GM18508 (cell line): ENCODE results near the gene RBPJL.
"Not testable (repeated sequence)": the region's sequence is repeated elsewhere in the genome, so short reads cannot be mapped to it uniquely, and the experiment has no call there.

ENCODE experiments used
- ATAC-seq: cut with Tn5 transposase; IDR thresholded peaks from one replicate; pipeline ENCODE4 v1.9.1; 2021; ENCODE audit warnings: moderate number of reproducible peaks; ENCODE audit not compliant: insufficient read depth, unreplicated experiment

RBPJL gene

DNA sequence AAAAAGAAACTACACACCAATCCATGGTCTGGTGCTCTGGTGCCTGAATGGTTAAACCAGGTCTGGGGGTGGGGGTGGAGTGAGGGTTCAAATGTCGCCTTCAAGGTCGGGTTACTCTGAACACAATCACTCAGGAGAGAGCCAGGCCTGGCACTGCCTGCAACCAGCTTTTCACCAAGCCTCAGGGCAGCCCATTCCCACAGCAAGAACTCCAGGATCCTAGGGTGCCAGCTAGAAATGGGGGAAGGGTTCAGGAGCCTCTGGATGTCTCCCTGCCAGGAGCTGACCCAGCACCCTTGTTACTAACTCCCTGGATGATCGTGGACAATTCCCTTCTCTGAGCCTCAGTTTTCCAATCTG, 34.9 kb downstream of the RBPJL start:
- ATAC-seq: no peak

DNA sequence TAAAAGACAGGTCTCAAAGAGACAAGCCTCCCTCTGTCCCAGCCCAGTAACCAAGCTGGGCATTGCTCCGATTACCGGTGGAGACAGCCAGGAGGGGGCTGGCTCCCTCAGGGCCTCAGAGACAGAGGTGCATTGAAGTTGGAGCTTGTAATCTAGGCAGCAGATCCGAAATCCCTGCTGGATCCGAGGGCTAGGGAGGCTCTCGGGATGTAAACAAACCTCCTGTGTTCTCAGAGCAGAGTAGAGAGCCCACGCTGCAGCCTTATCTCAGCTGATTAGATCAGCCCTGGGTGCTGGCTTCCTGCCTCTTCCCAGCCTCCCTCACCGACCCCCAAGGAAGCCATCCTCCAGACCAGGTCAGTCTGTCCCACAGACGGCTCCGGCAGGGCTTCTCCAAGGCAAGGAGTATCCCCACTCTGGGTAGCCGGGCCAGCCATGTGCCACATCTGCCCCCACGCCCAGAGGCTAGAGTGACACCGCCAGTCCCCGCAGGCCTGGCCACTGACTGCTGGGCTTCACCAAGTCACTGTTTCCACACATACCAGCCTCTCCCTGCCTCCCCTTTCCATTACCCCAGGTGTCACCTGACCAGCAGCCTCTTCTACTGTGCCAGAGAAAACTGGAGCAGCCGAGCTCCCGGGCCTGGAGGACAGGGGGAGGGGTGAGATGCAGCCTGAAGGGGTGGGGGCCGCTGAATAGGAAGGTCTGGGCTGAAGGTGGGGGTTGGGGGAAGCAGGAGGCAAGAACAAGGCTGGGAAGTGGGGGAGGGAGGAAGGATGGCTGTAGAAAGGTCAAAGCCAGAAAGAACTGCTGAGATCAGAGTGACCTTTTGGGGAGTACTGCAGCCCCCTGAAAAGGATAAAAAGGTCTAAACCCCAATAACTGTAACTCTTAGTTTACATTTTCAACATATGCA, 35.6 kb downstream of the RBPJL start:
- ATAC-seq: no peak

DNA sequence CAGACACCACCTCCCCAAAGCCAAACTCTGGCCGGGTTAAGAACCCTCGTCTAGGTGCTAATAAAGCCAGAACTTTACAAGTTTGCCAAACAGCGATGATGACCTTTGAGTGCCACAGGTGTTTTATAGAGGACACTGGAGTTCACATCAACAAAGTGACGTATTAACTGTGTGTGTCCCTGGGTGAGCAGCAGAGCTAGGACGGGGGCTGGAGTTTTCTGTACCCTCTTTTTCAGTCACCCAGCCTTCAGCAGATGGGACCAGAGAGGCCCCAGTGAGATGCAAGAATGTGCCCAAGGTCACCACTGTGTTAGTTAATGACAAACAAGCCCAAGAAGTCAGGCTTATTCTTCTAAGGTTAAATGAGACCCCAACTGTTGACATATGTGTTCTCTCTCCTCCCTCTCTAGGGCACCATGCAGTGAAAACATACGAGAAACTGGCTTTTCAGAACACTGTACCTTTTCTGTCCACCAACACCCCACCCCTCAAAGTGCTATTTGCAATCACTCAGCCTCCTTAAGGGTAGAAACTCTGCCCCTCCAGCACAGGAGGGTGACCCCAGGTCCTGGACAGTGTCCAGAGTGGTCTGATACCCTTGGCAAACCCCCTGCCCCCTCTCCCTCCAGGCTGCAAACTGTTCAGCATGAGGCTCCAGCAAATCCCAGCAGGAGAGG, 36.4 kb downstream of the RBPJL start:
- no peak for ATAC-seq

DNA sequence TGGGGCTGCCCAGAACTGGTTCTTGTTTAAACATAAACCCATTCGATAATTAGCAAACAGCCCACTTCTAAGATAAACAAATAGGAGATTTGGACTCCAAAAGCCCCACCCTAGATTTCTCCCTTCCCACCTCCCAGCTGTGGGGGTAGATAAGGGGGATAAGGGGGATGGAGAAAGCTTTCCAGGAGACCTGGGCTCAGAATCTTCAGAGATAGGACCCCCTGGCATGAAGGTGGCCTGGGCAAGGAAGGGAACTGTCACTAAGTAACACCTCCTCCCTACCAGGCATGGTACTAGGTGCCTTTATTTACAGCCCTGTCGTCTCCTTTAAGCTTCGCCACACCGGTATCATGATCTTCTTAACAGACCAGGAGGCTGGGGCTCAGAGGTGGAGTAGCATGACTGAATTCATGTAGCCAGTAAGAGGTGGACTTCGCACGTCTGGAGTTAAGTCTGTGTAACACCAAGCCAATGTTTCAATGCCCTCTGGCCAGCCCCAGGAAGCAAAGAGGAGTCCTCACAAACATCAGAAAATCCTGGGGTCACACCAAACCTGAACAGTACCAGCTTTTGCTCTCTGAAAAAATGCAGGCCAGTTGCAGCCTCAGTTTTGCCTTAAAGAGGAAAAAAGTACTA, 37.0 kb downstream of the RBPJL start:
- ATAC-seq: no peak

DNA sequence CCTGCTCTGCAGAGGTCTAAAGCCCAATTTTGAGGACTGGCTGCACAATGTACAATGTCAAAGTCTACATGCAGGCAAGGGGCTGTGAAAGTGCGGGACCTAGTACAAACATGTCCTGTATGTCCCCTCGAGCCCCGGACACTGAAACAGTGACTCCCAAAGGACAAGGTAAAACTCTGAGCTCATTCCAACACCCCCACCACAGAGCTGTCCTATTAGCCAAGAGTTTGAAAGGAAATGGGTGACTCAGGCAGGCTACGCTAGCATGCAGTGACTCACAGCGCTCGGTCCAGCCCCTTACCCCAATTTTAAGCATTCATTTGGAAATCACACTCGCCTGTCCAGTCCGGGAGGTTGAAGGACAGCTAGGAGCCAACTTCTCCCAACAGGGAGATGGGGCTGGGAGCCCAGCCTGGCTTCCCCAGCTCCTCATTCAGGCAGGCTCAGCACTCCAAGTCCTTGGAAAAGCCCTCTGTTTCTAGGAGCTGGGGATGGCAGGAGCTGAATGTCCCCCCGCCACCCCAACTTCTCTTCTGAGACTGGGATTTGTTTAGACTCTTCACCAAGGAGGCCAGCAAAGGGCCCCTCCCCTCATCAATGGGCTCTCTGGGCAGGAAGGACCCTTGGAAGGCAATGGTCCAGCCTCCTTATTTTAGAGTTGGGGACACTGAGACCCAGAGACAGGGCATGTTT, 37.7 kb downstream of the RBPJL start:
- no peak for ATAC-seq

DNA sequence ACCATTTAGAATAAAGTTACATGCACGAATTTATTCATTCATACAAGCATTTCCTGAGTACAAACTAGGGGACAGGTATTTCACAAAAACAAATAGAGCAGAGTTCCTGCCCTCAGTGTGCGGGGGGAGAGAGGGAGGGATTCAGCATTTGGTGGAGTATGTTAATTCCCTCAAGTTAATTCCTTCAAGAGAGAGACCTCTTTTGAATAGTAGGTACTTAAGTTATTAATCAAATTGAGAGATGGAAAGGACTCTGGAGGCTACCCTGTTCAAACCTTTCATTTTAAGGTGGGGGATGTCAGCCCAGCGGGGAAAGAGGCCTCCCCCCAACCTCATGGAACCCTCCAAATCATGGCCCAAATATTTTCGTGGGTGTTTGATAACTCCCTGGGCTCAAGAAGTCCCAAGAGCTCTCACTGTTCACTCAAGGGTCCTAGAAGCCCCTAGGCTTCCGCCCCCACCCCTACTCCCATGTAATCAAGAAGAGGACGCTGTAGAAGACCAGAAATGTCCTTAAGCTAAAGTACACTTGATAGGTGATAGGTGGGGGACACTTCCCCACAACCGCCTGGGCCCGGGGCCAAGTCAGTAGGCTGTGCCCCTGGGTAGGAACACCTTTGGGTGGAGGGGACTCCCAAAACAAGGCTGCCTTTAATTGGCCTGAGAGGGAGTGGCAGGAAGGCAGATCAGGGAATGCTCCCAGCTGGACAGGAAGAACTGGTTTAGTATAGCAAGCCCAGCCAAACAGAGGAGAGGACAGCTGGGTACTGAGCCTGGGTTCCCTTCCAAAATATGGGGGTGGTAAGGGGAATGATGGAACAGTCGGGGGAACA, 38.7 kb downstream of the RBPJL start:
- ATAC-seq: no peak

DNA sequence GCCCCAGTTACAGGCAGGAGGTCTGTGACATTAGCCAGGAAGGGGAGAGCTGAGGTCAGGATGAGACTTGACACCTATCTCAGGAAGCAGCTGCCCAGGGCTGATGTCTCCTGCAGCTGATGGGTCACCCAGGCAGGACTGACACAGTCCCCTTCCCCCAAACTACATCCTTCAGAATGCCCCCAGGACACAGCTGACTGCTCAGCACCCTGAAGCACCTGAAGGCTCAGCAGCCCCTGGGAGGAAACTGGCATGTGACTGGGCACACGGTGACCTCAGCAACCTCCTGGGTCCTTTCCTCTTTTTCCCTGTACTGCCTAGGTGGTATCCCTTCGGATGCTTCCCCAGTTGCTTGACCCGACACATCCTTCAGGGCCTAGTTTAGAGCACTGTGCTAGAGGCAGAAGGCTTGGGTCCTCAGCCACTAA, 39.7 kb downstream of the RBPJL start:
- no peak for ATAC-seq

DNA sequence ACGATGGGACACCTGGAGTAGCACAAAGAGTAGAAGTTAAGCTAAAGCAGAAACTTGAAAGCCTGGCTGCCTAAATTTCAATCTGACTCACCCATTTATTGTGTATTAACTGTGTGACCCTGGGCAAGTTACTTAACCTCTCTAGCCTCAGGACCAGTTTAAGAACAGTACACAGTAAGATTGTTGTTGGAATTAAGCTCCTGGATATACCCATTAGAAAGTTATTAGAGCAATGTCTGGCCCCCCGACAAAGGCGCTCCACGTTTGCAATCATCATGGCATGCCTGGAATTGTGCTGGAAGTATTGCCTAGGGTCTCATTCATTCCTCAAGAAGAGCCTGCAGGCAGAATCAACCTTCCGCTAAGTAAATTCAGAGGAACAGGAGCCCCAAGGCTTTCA, 40.2 kb downstream of the RBPJL start:
- no peak for ATAC-seq

DNA sequence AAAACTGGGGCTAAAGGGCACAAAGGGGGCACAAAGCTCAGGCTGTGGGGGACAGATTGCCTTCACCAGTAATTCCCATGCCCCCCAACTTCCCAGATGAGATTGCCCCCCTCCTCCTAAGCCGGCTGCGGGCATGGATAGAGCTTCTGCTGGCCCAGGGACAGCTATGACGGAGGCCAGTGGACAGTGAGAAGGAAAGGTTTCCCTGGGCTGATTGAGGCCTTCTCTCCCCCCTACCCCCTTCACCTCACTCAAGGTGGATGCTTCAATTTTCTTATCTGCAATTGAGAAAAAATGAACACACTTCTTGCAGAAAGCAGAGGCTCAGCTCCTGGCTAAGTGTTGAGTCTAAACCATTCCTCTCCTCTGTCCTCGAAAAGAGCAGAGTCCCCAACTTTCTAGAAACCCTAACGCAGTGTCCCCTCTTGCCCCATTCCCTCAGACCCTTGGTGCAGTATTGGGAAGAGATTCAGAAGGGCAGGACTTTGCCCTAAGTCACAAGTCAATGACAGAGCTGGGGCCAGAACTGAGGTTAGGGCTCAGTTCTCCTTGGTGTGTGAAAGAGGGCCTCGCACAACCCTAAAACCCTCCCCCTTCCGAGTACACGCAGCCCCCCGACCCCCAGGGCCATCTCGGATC, 40.8 kb downstream of the RBPJL start:
- ATAC-seq: no peak

DNA sequence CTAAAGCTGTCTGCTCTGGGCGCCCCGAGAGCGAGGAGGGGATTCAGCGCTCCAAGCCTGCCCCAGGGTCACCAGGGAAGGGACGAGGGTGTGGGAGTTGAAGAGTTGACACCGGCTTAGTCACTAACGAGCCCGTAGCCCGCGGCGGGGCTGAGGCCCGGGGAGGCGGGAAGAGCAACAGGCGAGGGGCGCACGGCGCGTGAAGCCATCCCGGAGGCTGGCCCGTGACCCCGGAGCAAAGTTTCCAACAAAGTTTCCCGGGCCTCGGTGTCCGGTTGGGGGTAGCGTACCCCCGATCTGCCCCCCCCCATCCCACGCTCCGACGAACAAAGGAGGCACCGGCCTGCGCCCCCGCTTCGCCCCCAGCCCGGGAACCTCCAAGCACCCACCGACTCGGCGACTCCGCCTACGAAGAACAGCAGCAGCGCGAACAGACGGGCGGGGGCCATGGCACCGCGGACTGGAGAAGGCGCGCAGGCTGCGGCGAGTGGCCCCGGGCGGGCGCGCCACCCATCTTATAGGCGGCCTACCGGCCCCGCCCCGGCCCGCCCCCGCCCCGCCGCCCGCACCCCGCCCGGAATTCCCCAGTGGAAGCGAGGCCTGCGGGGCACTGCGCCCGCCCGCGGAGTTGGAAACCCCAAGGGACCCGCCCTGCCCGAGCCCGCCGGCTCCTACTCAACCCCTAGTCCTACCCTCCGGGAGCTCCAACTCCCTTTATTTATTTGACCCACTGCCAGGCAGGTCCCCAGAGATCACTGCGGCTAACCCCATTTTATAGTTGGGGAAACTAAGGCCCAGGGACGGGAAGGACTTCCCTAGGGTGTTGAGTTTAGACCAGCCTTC, 41.5 kb downstream of the RBPJL start, which contains the start of gene SDC4:
Gene SDC4 (minus strand): TSS at position 489 of the 843 bp plus-strand sequence. CDS start 40 bp downstream, at position 449.
- no peak for ATAC-seq

DNA sequence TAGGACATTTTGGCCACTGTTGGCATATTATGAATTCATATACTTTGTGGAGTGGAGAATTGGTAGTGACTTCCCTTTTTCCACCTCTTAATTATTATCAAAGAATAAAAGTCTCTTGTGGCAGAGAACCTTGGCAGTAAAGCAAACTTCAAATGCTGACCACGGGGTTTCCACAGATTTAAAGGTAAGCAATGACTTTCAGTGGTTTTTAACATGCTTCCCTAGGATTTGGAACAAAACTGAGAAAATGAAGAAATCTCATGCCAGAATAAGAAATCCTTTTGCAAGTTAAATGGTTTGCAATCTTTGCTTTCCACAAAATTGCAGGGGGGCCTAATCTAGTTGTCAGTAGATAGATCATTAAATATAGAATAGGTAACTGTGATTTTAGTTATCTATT, 43.6 kb downstream of the RBPJL start:
- ATAC-seq: no peak

DNA sequence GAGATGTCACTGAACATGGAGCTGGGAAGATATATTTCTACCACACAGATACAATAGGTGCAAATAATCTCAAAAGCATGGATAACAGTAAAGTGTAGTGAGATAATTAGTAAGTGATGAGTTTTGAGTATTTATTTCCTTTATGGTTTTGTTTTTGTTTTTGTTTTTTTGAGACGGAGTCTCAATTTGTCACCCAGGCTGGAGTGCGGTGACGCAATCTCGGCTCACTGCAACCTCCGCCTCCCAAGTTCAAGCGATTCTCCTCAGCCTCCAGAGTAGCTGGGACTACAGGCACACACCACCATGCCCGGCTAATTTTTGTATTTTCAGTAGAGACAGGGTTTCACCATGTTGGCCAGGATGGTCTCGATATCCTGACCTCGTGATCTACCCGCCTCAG, 44.2 kb downstream of the RBPJL start:
- not testable (repeated sequence) for ATAC-seq

DNA sequence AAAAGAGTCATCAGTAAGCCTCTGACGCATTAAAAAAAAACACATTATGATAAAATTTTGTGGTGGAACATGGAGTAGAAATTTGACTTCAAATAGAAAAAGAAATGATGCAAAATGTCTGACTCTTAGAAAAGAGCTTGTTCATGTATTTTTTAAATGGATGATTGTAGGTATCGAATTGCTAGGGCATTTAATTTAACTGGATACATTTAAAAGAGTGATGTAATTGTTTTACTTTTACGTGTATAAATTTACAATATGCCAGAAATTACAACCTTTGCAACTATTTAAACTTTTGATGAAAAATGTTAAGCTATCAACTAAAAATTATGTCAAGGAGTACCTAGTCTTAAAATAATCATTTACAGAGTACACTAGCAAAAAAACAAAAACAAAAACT, 46.1 kb downstream of the RBPJL start:
- no peak for ATAC-seq

DNA sequence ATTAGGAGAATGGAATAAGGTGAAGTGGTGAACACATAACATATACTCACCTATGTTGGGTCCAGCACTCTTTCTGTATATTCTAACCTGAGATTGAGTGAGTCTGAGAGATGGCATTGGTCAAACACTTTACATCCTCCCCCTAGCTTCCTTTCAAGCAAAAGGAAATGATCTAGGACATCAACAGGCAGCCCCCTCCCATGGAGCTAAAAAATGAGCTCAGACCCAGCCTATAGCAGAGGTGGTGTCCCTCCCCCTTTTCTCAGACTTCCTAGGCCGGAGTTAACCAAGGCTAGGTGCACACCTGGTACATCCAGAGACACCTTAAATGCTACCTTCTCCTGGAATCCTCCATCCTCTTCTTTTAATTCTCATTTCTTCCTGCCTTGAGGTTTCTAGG, 47.1 kb downstream of the RBPJL start:
- ATAC-seq: no peak

DNA sequence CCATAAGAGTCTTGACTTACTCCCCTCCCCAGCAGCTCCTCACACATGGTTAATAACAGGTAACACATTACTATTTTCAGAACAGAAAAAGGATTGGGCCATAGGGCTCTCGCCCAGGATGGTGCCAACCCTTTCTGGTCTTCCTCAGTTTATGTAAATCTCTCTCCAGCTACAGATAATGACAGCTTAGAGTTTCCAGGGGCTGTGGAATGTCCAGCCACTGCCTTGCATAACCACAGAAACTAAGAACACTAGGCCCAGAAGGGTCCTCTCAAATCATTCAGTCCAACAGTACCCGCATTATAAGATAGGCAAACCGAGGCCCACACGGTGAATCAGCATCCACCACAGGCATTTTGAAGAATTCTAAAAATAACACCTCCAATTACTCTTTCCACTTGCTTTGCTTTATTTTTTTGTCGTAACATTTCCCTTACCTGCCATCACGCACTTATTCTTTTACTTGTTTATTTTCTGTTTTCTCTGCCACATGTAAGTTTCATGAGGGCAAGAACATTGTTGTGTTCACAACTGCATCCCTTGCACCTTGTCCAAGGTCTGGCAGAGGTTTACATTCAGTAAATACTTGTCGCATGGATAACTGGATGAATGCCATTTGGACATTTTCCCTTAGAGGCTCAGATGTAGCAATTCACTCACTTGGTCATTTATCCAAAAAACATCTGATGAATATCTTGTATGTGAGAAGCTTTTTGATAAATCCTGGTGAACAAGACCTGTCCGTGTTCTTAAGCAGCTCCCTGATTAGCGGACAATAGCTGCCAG, 48.0 kb downstream of the RBPJL start:
- no peak for ATAC-seq

DNA sequence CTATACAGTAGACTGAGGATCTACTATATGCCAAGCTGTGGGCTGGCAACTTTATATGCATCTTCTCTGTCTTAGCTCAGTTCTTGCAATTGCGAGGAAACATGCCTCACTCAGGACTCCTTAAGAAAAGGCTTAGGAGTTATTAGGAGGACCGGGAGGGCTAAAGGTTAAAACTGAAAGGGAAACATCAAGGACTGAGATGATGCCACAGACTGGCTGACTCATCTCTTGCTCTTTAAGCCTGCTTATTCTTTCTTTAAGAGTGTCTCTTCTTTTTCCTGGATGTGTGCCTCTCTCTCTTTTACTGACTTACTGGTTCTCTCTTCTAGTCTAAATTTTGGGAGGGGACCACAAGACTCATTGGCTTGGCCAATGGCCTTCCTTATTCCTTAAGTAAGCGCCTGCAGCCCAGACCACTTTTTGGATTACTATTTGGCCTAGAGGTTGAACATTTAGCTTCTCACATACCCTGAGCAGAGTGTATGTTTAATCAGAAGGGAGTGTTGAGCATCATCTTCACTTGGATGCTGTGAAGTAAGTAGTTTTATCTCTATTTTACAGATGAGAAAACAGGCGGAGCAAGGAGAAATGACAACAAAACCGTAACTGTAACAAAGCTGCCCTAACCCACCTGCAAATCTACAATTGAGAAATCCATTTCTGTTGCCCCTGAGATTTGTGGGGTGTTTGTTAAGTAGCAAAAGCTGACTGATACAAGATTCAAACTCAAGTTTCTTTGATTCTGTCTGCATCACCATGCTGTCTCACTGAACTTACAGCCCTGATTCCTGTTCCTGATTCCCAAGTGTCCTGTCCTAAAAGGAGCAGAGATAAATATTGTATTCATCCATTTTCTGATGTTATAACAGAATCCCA, 48.8 kb downstream of the RBPJL start:
- ATAC-seq: no peak
